ENCODE measurements around the gene REN.

DNA sequence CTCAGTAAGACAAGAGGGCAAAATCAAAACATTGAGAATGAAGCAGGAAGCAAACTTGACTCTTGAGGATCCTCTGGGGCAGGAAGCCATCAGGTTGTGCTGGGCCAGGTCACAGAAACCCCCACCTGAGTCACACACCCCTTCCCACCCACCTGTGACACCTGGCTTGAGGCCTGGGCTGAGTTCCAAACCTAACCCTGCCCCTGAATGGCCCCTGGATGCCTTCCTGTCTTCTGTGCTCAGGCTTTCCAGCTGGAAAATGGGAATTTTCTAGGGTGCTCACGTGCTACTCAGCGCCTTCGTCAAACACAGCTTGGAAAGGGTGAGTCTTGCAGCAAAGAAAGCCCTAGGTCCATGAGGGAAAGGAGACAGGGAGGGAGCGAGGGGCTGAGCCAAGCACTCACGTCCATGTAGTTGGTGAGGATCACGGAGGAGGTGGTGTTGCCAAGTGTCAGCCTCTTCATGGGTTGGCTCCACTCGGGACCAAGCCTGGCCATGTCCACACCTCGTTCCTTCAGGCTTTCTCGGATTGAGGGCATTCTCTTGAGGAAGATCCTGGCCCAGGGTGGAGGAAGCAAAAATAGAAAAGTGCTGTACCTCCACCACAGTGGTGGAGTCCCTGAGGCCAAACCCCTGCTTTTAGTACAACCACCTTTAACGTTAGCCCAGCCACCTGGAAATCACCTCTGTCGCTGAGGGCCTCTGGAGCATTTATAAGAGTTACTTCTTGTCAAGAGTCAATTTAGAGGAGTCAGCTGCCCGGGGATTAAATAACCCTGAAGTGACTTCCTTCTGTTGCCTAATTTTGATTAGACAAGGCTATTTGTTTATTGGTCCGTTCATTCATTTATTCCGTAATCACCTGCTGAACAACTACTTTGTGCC is 4.3 kb downstream of the REN start:
- TF ChIP-seq, protein P1, sequence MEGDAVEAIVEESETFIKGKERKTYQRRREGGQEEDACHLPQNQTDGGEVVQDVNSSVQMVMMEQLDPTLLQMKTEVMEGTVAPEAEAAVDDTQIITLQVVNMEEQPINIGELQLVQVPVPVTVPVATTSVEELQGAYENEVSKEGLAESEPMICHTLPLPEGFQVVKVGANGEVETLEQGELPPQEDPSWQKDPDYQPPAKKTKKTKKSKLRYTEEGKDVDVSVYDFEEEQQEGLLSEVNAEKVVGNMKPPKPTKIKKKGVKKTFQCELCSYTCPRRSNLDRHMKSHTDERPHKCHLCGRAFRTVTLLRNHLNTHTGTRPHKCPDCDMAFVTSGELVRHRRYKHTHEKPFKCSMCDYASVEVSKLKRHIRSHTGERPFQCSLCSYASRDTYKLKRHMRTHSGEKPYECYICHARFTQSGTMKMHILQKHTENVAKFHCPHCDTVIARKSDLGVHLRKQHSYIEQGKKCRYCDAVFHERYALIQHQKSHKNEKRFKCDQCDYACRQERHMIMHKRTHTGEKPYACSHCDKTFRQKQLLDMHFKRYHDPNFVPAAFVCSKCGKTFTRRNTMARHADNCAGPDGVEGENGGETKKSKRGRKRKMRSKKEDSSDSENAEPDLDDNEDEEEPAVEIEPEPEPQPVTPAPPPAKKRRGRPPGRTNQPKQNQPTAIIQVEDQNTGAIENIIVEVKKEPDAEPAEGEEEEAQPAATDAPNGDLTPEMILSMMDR (IDR thresholded peaks at IDR 0.05) = no peak
- no peak for TF ChIP-seq POLR2A (IDR thresholded peaks at IDR 0.05)
